H9 (cell line): Measurements from ENCODE around the gene PLPP7. TPM values are rescaled to one million over a fixed set of nuclear protein-coding genes. Genes with fewer than 3 reads are reported as not detected.

Experiments used
- DNase-seq: peaks from one replicate; pipeline ENCODE4 v3.0.0-alpha.2; 2017
- H2AFZ ChIP-seq: one replicate; pipeline ENCODE4 v1.6.1; 2013; ENCODE audit warnings: mild to moderate bottlenecking, low read length, control low read depth, moderate library complexity
- H2AK5ac ChIP-seq: 2 replicates; pipeline ENCODE4 v1.6.1; 2013; ENCODE audit warnings: low read length, control low read depth, mixed read lengths; ENCODE audit not compliant: insufficient read length
- H2BK120ac ChIP-seq: one replicate; pipeline ENCODE4 v1.6.1; 2013; ENCODE audit warnings: low read depth, mild to moderate bottlenecking, low read length, control low read depth, inconsistent platforms; ENCODE audit not compliant: poor library complexity, severe bottlenecking
- H2BK12ac ChIP-seq: 2 replicates; pipeline ENCODE4 v1.6.1; 2013; ENCODE audit warnings: low read length, control low read depth, mixed read lengths, low read depth; ENCODE audit not compliant: insufficient read length
- H2BK15ac ChIP-seq: 2 replicates; pipeline ENCODE4 v1.6.1; 2013; ENCODE audit warnings: low read depth, low read length, control low read depth
- H2BK20ac ChIP-seq: one replicate; pipeline ENCODE4 v1.6.1; 2013; ENCODE audit warnings: low read depth, mild to moderate bottlenecking, low read length, control low read depth, inconsistent platforms; ENCODE audit not compliant: poor library complexity, severe bottlenecking
- H2BK5ac ChIP-seq: 2 replicates; pipeline ENCODE4 v1.6.1; 2013; ENCODE audit warnings: low read length, control low read depth, mixed read lengths; ENCODE audit not compliant: insufficient read length
- H3K14ac ChIP-seq: 2 replicates; pipeline ENCODE4 v1.6.1; 2013; ENCODE audit warnings: low read length, control low read depth; ENCODE audit not compliant: insufficient read depth
- H3K18ac ChIP-seq: 2 replicates; pipeline ENCODE4 v1.6.1; 2013; ENCODE audit warnings: low read depth, mild to moderate bottlenecking, mixed read lengths, low read length, control low read depth; ENCODE audit not compliant: insufficient read length
- H3K23ac ChIP-seq: 2 replicates; pipeline ENCODE4 v1.6.1; 2013; ENCODE audit warnings: low read length, control low read depth, mixed read lengths, low read depth; ENCODE audit not compliant: insufficient read length
- H3K23me2 ChIP-seq: 2 replicates; pipeline ENCODE4 v1.6.1; 2013; ENCODE audit warnings: low read depth, mild to moderate bottlenecking, mixed read lengths, low read length, control low read depth; ENCODE audit not compliant: insufficient read length, poor library complexity, severe bottlenecking
- H3K27ac ChIP-seq: 2 replicates; pipeline ENCODE4 v1.5.1; 2013; ENCODE audit warnings: low read length, control low read depth, mixed read lengths, low read depth; ENCODE audit not compliant: insufficient read length
- H3K27me3 ChIP-seq: 2 replicates; pipeline ENCODE4 v1.6.1; 2013; ENCODE audit warnings: low read length, control low read depth, inconsistent platforms; ENCODE audit not compliant: insufficient read depth
- H3K4ac ChIP-seq: 2 replicates; pipeline ENCODE4 v1.6.1; 2013; ENCODE audit warnings: low read depth, mild to moderate bottlenecking, control low read depth, inconsistent platforms, low read length, moderate library complexity
- H3K4me1 ChIP-seq: 2 replicates; pipeline ENCODE4 v1.6.1; 2013; ENCODE audit warnings: low read length, control low read depth, inconsistent platforms; ENCODE audit not compliant: insufficient read depth
- H3K4me2 ChIP-seq: 2 replicates; pipeline ENCODE4 v1.6.1; 2013; ENCODE audit warnings: low read length, control low read depth, mixed read lengths; ENCODE audit not compliant: insufficient read length, insufficient read depth
- H3K56ac ChIP-seq: 2 replicates; pipeline ENCODE4 v1.6.1; 2013; ENCODE audit warnings: low read depth, mild to moderate bottlenecking, mixed read lengths, low read length, control low read depth; ENCODE audit not compliant: insufficient read length
- H3K79me1 ChIP-seq: 2 replicates; pipeline ENCODE4 v1.6.1; 2013; ENCODE audit warnings: low read depth, mild to moderate bottlenecking, moderate library complexity, low read length, control low read depth, inconsistent platforms; ENCODE audit not compliant: insufficient read depth, poor library complexity, severe bottlenecking
- H3K79me2 ChIP-seq: 2 replicates; pipeline ENCODE4 v1.6.1; 2013; ENCODE audit warnings: low read length, control low read depth, inconsistent platforms; ENCODE audit not compliant: insufficient read depth
- H3K9ac ChIP-seq: 2 replicates; pipeline ENCODE4 v1.6.1; 2013; ENCODE audit warnings: low read length, control low read depth, mixed read lengths; ENCODE audit not compliant: insufficient read length; ENCODE audit errors: extremely low read depth
- H3K9me3 ChIP-seq: one replicate; pipeline ENCODE4 v1.6.1; 2013; ENCODE audit warnings: low read depth, low read length, inconsistent platforms; ENCODE audit not compliant: control insufficient read depth
- H3T11ph ChIP-seq: one replicate; pipeline ENCODE4 v1.6.1; 2013; ENCODE audit warnings: mild to moderate bottlenecking, low read length, control low read depth, inconsistent platforms
- H4K20me1 ChIP-seq: one replicate; pipeline ENCODE4 v1.6.1; 2013; ENCODE audit not compliant: control insufficient read depth, insufficient read length, insufficient read depth
- H4K5ac ChIP-seq: 2 replicates; pipeline ENCODE4 v1.6.1; 2013; ENCODE audit warnings: low read depth, mild to moderate bottlenecking, mixed read lengths, low read length, control low read depth; ENCODE audit not compliant: insufficient read length
- H4K8ac ChIP-seq: replicated peaks from 2 replicates; pipeline ENCODE4 v1.6.1; 2013; ENCODE audit warnings: low read length, control low read depth, mixed read lengths, low read depth; ENCODE audit not compliant: insufficient read length
- H4K91ac ChIP-seq: 2 replicates; pipeline ENCODE4 v1.6.1; 2013; ENCODE audit warnings: low read depth, mild to moderate bottlenecking, moderate library complexity, mixed read lengths, low read length, control low read depth; ENCODE audit not compliant: insufficient read length
- H3K27ac Mint-ChIP-seq, 3 experiments: 2 replicates in 2 of 3; 3 replicates in 1 of 3; pipeline ENCODE4 v1.8.0; 2020 to 2021; ENCODE audit warnings: mixed read lengths in 3 of 3, mild to moderate bottlenecking in 1 of 3, moderate library complexity in 1 of 3
- H3K27me3 Mint-ChIP-seq: 2 replicates; pipeline ENCODE4 v1.8.0; 2021; ENCODE audit warnings: low read depth, mild to moderate bottlenecking, moderate library complexity, mixed read lengths
- H3K36me3 Mint-ChIP-seq, 3 experiments: 2 replicates in 2 of 3; 3 replicates in 1 of 3; pipeline ENCODE4 v1.8.0; 2020 to 2021; ENCODE audit warnings: low read depth in 3 of 3, mixed read lengths in 3 of 3; ENCODE audit not compliant: insufficient read depth in 1 of 3
- H3K4me1 Mint-ChIP-seq, 2 experiments: 2 replicates each; pipeline ENCODE4 v1.8.0; 2020; ENCODE audit warnings: mixed read lengths in 2 of 2
- H3K4me3 Mint-ChIP-seq, 2 experiments: 2 replicates in 1 of 2; 3 replicates in 1 of 2; pipeline ENCODE4 v1.8.0; 2020 to 2021; ENCODE audit warnings: mild to moderate bottlenecking in 2 of 2, mixed read lengths in 2 of 2, moderate library complexity in 1 of 2
- H3K9me3 Mint-ChIP-seq, 2 experiments: 2 replicates in 1 of 2; 3 replicates in 1 of 2; pipeline ENCODE4 v1.8.0; 2020; ENCODE audit warnings: mild to moderate bottlenecking in 2 of 2, mixed read lengths in 2 of 2, moderate library complexity in 1 of 2
- CTCF ChIP-seq: fragments of 200-600 bp; sonication (generic); conservative IDR thresholded peaks from 3 replicates; pipeline ENCODE4 v1.8.0; 2021; ENCODE audit warnings: antibody characterized with exemption, mild to moderate bottlenecking
- WGBS: extraction: QIAGEN DNeasy Blood & Tissue Kit; methylation state at CpG from one replicate; pipeline ENCODE4 v1.1.7; 2013; ENCODE audit warnings: missing lambda C conversion rate, low lambda C conversion rate, mixed read lengths; ENCODE audit not compliant: insufficient read length; ENCODE audit errors: extremely low coverage; 5-methylcytosine and 5-hydroxymethylcytosine counted together
- long read RNA-seq: library from polyadenylated mRNA; unstranded; transcript quantifications from one replicate; pipeline ENCODE4 v2.0.0, GENCODE V29; 2020
- total RNA-seq: library from RNA; stranded (reverse); gene quantifications from 2 replicates; pipeline ENCODE4 v1.2.1, GENCODE V29; 2021

The PLPP7 gene
- total RNA-seq, result 1.9 and 2.4 TPM in 2 replicates
- long read RNA-seq, transcript PLPP7-202 (2 exons, 2,095 nt), result major isoform, 11 of 11 reads
- long read RNA-seq, partial matches to known transcripts, result 0 of 11 reads
- long read RNA-seq, other reads (novel, unspliced or antisense), result 0 of 11 reads

- no peak within 1 kb of the TSS for H3K4me2 ChIP-seq
- no CpG with 5 or more reads among the region's 28 CpGs for WGBS
Measured at GRCh38 chr9:131289301-131290035, at the start of gene PLPP7. PLPP7 (plus strand) TSS chr9:131289723; CDS start chr9:131289998, 275 bp downstream.

More at GRCh38 chr9:131289301-131290035, at the start of gene PLPP7:
- Histone ChIP-seq H3K79me2 (no peaks in the 10 kb centered on the region), H3K9ac (no peak within 1 kb of the TSS), H3K23ac (no peak within 1 kb of the TSS), H2BK20ac (no peak within 1 kb of the TSS), H3K18ac (no peak within 1 kb of the TSS), H3K4ac (no peak within 1 kb of the TSS), H4K20me1 (peaks cover 2% of the 10 kb centered on the region), H3K14ac (no peak within 1 kb of the TSS; the same call in 1 of the 2 replicates), H3K27ac (no peak within 1 kb of the TSS), H2AK5ac (no peak within 1 kb of the TSS), H4K8ac (no peak within 1 kb of the TSS), H3K56ac (no peak within 1 kb of the TSS), H3K79me1 (no peaks in the 10 kb centered on the region), H3K23me2 (no peaks in the 10 kb centered on the region), H2BK15ac (no peak within 1 kb of the TSS), H4K5ac (no peak within 1 kb of the TSS), H2AFZ (no peak within 1 kb of the TSS), H3K27me3 (no peaks in the 10 kb centered on the region), H3K9me3 (no peaks in the 10 kb centered on the region), H3K4me1 (no peaks in the 10 kb centered on the region; the same call in 1 of the 2 replicates), H2BK120ac (no peak within 1 kb of the TSS), H2BK12ac (no peak within 1 kb of the TSS), H4K91ac (no peak within 1 kb of the TSS), H3T11ph (no peak within 1 kb of the TSS), H2BK5ac (no peak within 1 kb of the TSS)
- peaks cover 0 to 2% (median 0%) of the 10 kb centered on the region in 3 experiments; a peak in 2 of 7 replicates for H3K36me3 Mint-ChIP-seq
- H3K27me3 Mint-ChIP-seq, result peaks cover 8% of the 10 kb centered on the region
- peaks cover 13 to 18% of the 10 kb centered on the region in 2 experiments for H3K4me1 Mint-ChIP-seq
- no peaks in the 10 kb centered on the region; a peak in 1 of 5 replicates for H3K9me3 Mint-ChIP-seq
- peak; percentile 86 for DNase-seq
- H3K4me3 Mint-ChIP-seq, result peak within 1 kb of the TSS in 1 of 2 experiments; percentile 59; a peak in 3 of 5 replicates
- H3K27ac Mint-ChIP-seq, result peak within 1 kb of the TSS in 2 of 3 experiments; percentile 70 to 74; a peak in 4 of 7 replicates
- TF ChIP-seq CTCF, result no peak
